VCaP (cell line): ENCODE results near the gene CALML4.
A peak's percentile ranks its signal among the peaks of the same experiment; 100 is the strongest.

Experiments
- H3K27ac ChIP-seq: fragments of 450-650 bp; 2 replicates; pipeline ENCODE4 v1.5.1; 2017
- TF ChIP-seq, protein P1 (sequence below): fragments of 450-650 bp; conservative IDR thresholded peaks from 2 replicates; pipeline ENCODE4 v1.5.1; 2017; ENCODE audit warnings: mild to moderate bottlenecking, moderate library complexity

The CALML4 gene

DNA sequence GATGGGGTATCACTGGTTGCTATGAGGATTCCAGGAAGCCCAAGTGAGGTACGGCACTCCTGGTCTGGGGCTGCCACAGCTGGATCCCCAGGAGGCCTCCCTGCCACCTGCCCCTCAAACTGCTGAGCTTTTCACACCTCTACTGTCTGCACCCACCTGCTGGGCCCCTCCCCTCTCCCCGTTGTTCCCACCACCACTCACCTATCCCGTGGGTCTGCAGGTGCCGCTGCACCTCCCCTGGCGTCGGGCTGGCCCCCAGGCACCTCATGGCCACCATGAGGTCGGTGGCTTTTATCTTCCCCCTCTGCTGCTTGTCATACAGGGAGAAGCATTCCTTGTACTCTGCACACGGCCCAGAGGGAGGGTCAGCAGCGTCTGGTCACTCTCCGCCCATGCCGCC, 5.8 kb downstream of the CALML4 start:
- H3K27ac ChIP-seq, result 0 out of 2 replicates have a peak overlapping the region, but pooled peaks have one; percentile 8
- TF ChIP-seq, protein P1, sequence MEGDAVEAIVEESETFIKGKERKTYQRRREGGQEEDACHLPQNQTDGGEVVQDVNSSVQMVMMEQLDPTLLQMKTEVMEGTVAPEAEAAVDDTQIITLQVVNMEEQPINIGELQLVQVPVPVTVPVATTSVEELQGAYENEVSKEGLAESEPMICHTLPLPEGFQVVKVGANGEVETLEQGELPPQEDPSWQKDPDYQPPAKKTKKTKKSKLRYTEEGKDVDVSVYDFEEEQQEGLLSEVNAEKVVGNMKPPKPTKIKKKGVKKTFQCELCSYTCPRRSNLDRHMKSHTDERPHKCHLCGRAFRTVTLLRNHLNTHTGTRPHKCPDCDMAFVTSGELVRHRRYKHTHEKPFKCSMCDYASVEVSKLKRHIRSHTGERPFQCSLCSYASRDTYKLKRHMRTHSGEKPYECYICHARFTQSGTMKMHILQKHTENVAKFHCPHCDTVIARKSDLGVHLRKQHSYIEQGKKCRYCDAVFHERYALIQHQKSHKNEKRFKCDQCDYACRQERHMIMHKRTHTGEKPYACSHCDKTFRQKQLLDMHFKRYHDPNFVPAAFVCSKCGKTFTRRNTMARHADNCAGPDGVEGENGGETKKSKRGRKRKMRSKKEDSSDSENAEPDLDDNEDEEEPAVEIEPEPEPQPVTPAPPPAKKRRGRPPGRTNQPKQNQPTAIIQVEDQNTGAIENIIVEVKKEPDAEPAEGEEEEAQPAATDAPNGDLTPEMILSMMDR, result no peak

DNA sequence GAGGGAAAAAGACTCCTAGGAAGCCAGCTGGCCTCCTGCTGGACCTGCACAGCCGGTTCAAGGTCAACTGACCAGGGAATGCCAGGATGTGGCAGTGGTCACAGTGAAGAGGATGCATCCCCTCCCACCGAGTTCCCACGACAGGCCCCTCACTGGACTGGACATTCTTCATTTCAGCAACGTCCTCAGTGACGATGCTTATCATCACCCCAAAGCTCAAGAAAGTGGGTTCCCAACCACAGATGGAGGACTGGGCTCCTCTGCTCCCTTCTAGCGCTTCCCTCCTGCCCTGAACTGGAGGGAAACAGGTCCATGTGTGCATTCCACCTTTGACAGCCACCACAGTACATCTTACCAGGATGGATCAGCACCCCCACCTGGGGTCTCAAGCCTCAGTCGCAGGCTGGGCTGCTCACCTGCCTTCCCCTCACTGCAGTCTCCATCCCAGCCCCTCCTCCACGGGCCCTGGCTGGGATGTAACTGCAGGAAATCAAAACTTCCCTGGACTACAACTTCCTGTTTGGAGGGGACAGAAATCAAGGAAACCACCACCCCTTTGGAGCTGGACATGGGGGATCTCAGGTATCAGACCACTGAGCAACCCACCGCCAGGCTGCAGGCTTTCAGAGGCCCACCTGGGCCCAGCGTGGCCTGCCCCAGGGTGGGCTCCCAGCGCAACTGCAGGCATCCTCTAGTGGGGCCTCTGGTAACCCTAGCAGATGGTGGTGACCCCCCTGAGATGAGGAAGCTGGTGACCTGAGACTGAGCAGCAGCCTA, 7.3 kb downstream of the CALML4 start:
- H3K27ac ChIP-seq, result peak overlapping the region; percentile 5; the same call in 1 of the 2 replicates
- TF ChIP-seq, protein P1, result no peak

DNA sequence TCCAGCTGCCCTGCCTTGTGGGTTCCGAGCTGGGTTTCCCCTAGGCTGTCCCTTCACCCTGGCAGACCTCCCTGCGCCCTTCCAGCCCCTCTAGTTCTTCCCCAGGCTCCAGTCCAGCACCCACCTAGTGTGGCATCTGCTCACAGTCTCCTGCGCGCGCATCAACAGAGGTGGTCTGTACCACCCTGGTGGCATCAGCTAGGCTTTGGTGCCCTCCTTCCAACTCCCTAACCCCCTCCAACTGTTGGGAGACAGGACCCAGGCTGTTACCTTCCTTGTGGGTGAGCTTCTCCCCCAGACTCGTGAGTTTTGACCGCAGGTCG, 8.0 kb downstream of the CALML4 start:
- TF ChIP-seq, protein P1, result no peak
- H3K27ac ChIP-seq, result no peak overlapping the region

- H3K27ac ChIP-seq, result no peak overlapping the region
- TF ChIP-seq, protein P1, result no peak
These were observed 8.5 kb downstream of the CALML4 start for GRCh38 chr15:68196445-68197169.

- peak overlapping the region; percentile 36 for H3K27ac ChIP-seq
- TF ChIP-seq, protein P1, result peak; percentile 36; the same call in 1 of the 2 replicates
These were observed 9.6 kb downstream of the CALML4 start for GRCh38 chr15:68195336-68196112.

GRCh38 chr15:68192804-68193486, 12.2 kb downstream of the CALML4 start:
- TF ChIP-seq, protein P1, result no peak
- H3K27ac ChIP-seq, result no peak overlapping the region
